Right atrium auricular region (tissue), 2 donors: Measurements from ENCODE around the gene GNA14. TPM values are rescaled to one million over a fixed set of nuclear protein-coding genes. Genes with fewer than 3 reads are reported as not detected.

Experiments used
- DNase-seq: peaks from one replicate; pipeline ENCODE4 v3.0.0-alpha.2; 2019; ENCODE audit warnings: low spot score
- H3K27ac ChIP-seq, 2 donors: fragments of 200-600 bp; sonication (generic); 1 replicate in 1 of 2; 2 replicates in 1 of 2; pipeline ENCODE4 v1.5.1; 2016 to 2019
- H3K27me3 ChIP-seq, 2 donors: fragments of 200-600 bp; sonication (generic); one replicate each; pipeline versions ENCODE4 v1.5.1 to v1.6.0; 2017 to 2019
- H3K36me3 ChIP-seq: fragments of 200-600 bp; sonication (generic); one replicate; pipeline ENCODE4 v1.5.1; 2016
- H3K4me1 ChIP-seq, 2 donors: fragments of 200-600 bp; sonication (generic); one replicate each; pipeline versions ENCODE4 v1.5.1 to v1.6.0; 2017 to 2019
- H3K4me3 ChIP-seq, 2 donors: fragments of 200-600 bp; sonication (generic); 1 replicate in 1 of 2; 2 replicates in 1 of 2; pipeline ENCODE4 v1.5.1; 2017 to 2019; ENCODE audit warnings: mild to moderate bottlenecking in 1 of 2, moderate library complexity in 1 of 2
- H3K9me3 ChIP-seq, 2 donors: fragments of 200-600 bp; sonication (generic); one replicate each; pipeline ENCODE4 v1.5.1; 2019
- CTCF ChIP-seq, 2 donors: fragments of 200-600 bp; sonication (generic); IDR thresholded peaks; one replicate each; pipeline ENCODE4 v1.5.1; 2019; ENCODE audit warnings: antibody characterized with exemption in 2 of 2
- total RNA-seq, 2 donors: library from RNA; depleted of rRNA; stranded (reverse); fragments of >200 nt; gene quantifications; one replicate each; pipeline ENCODE4 v1.1.0, GENCODE V29; 2016

The GNA14 gene
- total RNA-seq, 2 donors from 2014 or later = 2.2 to 4.3 TPM

GRCh38 chr9:77616191-77616590, 31.9 kb downstream of the GNA14 start:
- TF ChIP-seq CTCF (IDR thresholded peaks at IDR 0.05) = no peak
- DNase-seq = no peak
- Histone ChIP-seq H3K4me3 (no peak overlapping the region), H3K27ac (no peak overlapping the region), H3K9me3 (peaks cover 0 to 12% of the 10 kb centered on the region in 2 donors), H3K36me3 (no peaks in the 10 kb centered on the region), H3K4me1 (no peaks in the 10 kb centered on the region), H3K27me3 (no peaks in the 10 kb centered on the region)

- no peak for TF ChIP-seq CTCF (IDR thresholded peaks at IDR 0.05)
- DNase-seq = no peak
Observed at GRCh38 chr9:77614645-77615044, 33.5 kb downstream of the GNA14 start.

GRCh38 chr9:77606526-77606925, 41.6 kb downstream of the GNA14 start:
- Histone ChIP-seq H3K36me3 (no peaks in the 10 kb centered on the region), H3K4me1 (no peaks in the 10 kb centered on the region), H3K27ac (peak overlapping the region; percentile 40 to 68), H3K4me3 (no peak overlapping the region), H3K9me3 (peaks cover 0 to 3% of the 10 kb centered on the region in 2 donors), H3K27me3 (no peaks in the 10 kb centered on the region)
- DNase-seq = no peak
- no peak for TF ChIP-seq CTCF (IDR thresholded peaks at IDR 0.05)

More at GRCh38 chr9:77614645-77615044, 33.5 kb downstream of the GNA14 start:
- Histone ChIP-seq H3K36me3 (no peaks in the 10 kb centered on the region), H3K4me3 (no peak overlapping the region), H3K4me1 (no peaks in the 10 kb centered on the region), H3K27ac (no peak overlapping the region), H3K27me3 (no peaks in the 10 kb centered on the region), H3K9me3 (peaks cover 0 to 12% of the 10 kb centered on the region in 2 donors)

GRCh38 chr9:77605449-77606220, 42.5 kb downstream of the GNA14 start:
- Histone ChIP-seq H3K27ac (peak overlapping the region; percentile 8 to 68), H3K4me3 (no peak overlapping the region), H3K4me1 (no peaks in the 10 kb centered on the region), H3K9me3 (peaks cover 0 to 3% of the 10 kb centered on the region in 2 donors), H3K27me3 (no peaks in the 10 kb centered on the region), H3K36me3 (no peaks in the 10 kb centered on the region)
- TF ChIP-seq CTCF (IDR thresholded peaks at IDR 0.05) = no peak
- DNase-seq = no peak

- Histone ChIP-seq H3K9me3 (peaks cover 0 to 3% of the 10 kb centered on the region in 2 donors), H3K4me1 (peaks cover 0 to 3% of the 10 kb centered on the region in 2 donors), H3K4me3 (no peak overlapping the region), H3K27me3 (no peaks in the 10 kb centered on the region), H3K36me3 (no peaks in the 10 kb centered on the region), H3K27ac (no peak overlapping the region)
- TF ChIP-seq CTCF (IDR thresholded peaks at IDR 0.05) = no peak
- DNase-seq = no peak
Observed at GRCh38 chr9:77604316-77604715, 43.8 kb downstream of the GNA14 start.
